Neural cell (in vitro differentiated cells): Measurements from ENCODE around the gene DPM2. TPM values are rescaled to one million over a fixed set of nuclear protein-coding genes. Genes with fewer than 3 reads are reported as not detected.

Source experiments
- H2AFZ ChIP-seq: fragments of 200-600, 300-800 bp; sonication (generic), shearing (Covaris generic); 2 replicates; pipeline ENCODE4 v1.6.0; 2014; ENCODE audit warnings: low read depth, mild to moderate bottlenecking, antibody characterized with exemption, low read length, moderate library complexity
- H3F3A ChIP-seq: fragments of 200-600 bp; shearing (Covaris generic); 2 replicates; pipeline ENCODE4 v1.6.1; 2016; ENCODE audit warnings: mild to moderate bottlenecking, moderate library complexity, mixed read lengths, antibody characterized with exemption, low read length; ENCODE audit not compliant: insufficient read depth, poor library complexity, severe bottlenecking
- H3K27ac ChIP-seq: fragments of 200-600, 300-800 bp; sonication (generic), shearing (Covaris generic); 2 replicates; pipeline ENCODE4 v1.5.1; 2014; ENCODE audit warnings: mild to moderate bottlenecking, low read length, moderate library complexity
- H3K27me3 ChIP-seq: fragments of 300-800, 200-600 bp; sonication (generic), shearing (Covaris generic); 2 replicates; pipeline ENCODE4 v1.6.0; 2014; ENCODE audit warnings: mild to moderate bottlenecking, low read depth, low read length, moderate library complexity; ENCODE audit not compliant: insufficient read depth
- H3K36me3 ChIP-seq: fragments of 300-800, 200-600 bp; sonication (generic), shearing (Covaris generic); 2 replicates; pipeline ENCODE4 v1.5.1; 2014; ENCODE audit warnings: mild to moderate bottlenecking, antibody characterized with exemption, low read length, moderate library complexity; ENCODE audit not compliant: insufficient read depth
- H3K4me2 ChIP-seq: fragments of 300-800, 200-600 bp; sonication (generic), shearing (Covaris generic); 2 replicates; pipeline ENCODE4 v1.6.0; 2014; ENCODE audit warnings: mild to moderate bottlenecking, low read length
- H3K4me3 ChIP-seq: fragments of 300-800, 200-600 bp; sonication (generic), shearing (Covaris generic); 2 replicates; pipeline ENCODE4 v1.5.1; 2014; ENCODE audit warnings: mild to moderate bottlenecking, low read length, moderate library complexity
- H3K79me2 ChIP-seq: fragments of 200-600 bp; shearing (Covaris generic); replicated peaks from 2 replicates; pipeline ENCODE4 v1.6.0; 2014; ENCODE audit warnings: mild to moderate bottlenecking, low read length, moderate library complexity; ENCODE audit not compliant: insufficient read depth
- H3K9ac ChIP-seq: fragments of 300-800, 200-600 bp; sonication (generic), shearing (Covaris generic); 2 replicates; pipeline ENCODE4 v1.6.1; 2016; ENCODE audit warnings: mild to moderate bottlenecking, low read length, mixed read lengths
- H3K9me2 ChIP-seq: fragments of 200-600 bp; shearing (Covaris generic); 2 replicates; pipeline ENCODE4 v1.6.1; 2016; ENCODE audit warnings: mild to moderate bottlenecking, low read length, mixed read lengths; ENCODE audit not compliant: insufficient read depth
- H3K9me3 ChIP-seq: fragments of 200-600, 300-800 bp; sonication (generic), shearing (Covaris generic); 2 replicates; pipeline ENCODE4 v1.6.1; 2016; ENCODE audit warnings: mild to moderate bottlenecking, mixed run types, low read length, moderate library complexity, mixed read lengths
- H4K20me1 ChIP-seq: fragments of 200-600 bp; shearing (Covaris generic); 2 replicates; pipeline ENCODE4 v1.6.1; 2016; ENCODE audit warnings: mild to moderate bottlenecking, mixed run types; ENCODE audit not compliant: insufficient read depth
- EP300 ChIP-seq: fragments of 450-650 bp; conservative IDR thresholded peaks from 2 replicates; pipeline ENCODE4 v1.6.1; 2014; ENCODE audit warnings: antibody characterized with exemption, mild to moderate bottlenecking, moderate library complexity; ENCODE audit not compliant: poor library complexity, severe bottlenecking
- EZH2 ChIP-seq: fragments of 200-600, 300-800 bp; shearing (Covaris generic), sonication (generic); IDR thresholded peaks from 2 replicates; pipeline ENCODE4 v1.6.1; 2014; ENCODE audit warnings: antibody characterized with exemption, low read length, borderline replicate concordance, mild to moderate bottlenecking; ENCODE audit not compliant: insufficient read depth, poor library complexity, severe bottlenecking
- MXI1 ChIP-seq: fragments of 450-650 bp; conservative IDR thresholded peaks from 2 replicates; pipeline ENCODE4 v1.6.1; 2014; ENCODE audit warnings: antibody characterized with exemption, mild to moderate bottlenecking; ENCODE audit not compliant: poor library complexity, severe bottlenecking
- POLR2AphosphoS5 ChIP-seq: IDR thresholded peaks from 2 replicates; pipeline ENCODE4 v1.6.1; 2012
- RAD21 ChIP-seq: fragments of 450-650 bp; conservative IDR thresholded peaks from 2 replicates; pipeline ENCODE4 v1.6.1; 2014; ENCODE audit warnings: antibody characterized with exemption, mild to moderate bottlenecking, moderate library complexity
- SMC3 ChIP-seq: fragments of 450-650 bp; conservative IDR thresholded peaks from 2 replicates; pipeline ENCODE4 v1.6.1; 2014; ENCODE audit warnings: antibody characterized with exemption, mild to moderate bottlenecking, moderate library complexity; ENCODE audit not compliant: poor library complexity
- TAF1 ChIP-seq: IDR thresholded peaks from 2 replicates; pipeline ENCODE4 v1.6.1; 2012; ENCODE audit warnings: low read depth
- polyA plus RNA-seq: library from polyadenylated mRNA; depleted of rRNA; stranded (reverse); fragments of >200 nt; gene quantifications from 2 replicates; pipeline ENCODE4 v1.2.3, GENCODE V29; 2014
- TF ChIP-seq, protein P1 (sequence below): IDR thresholded peaks from 2 replicates; pipeline ENCODE4 v1.6.1; 2012; ENCODE audit warnings: borderline replicate concordance
- TF ChIP-seq, protein P2 (sequence below): fragments of 450-650 bp; IDR thresholded peaks from 2 replicates; pipeline ENCODE4 v1.5.1; 2014; ENCODE audit warnings: antibody characterized with exemption, mild to moderate bottlenecking, moderate library complexity; ENCODE audit not compliant: poor library complexity, severe bottlenecking

Gene DPM2
- polyA plus RNA-seq, 1 donor from 2014 or later: 30.5 TPM

DNA sequence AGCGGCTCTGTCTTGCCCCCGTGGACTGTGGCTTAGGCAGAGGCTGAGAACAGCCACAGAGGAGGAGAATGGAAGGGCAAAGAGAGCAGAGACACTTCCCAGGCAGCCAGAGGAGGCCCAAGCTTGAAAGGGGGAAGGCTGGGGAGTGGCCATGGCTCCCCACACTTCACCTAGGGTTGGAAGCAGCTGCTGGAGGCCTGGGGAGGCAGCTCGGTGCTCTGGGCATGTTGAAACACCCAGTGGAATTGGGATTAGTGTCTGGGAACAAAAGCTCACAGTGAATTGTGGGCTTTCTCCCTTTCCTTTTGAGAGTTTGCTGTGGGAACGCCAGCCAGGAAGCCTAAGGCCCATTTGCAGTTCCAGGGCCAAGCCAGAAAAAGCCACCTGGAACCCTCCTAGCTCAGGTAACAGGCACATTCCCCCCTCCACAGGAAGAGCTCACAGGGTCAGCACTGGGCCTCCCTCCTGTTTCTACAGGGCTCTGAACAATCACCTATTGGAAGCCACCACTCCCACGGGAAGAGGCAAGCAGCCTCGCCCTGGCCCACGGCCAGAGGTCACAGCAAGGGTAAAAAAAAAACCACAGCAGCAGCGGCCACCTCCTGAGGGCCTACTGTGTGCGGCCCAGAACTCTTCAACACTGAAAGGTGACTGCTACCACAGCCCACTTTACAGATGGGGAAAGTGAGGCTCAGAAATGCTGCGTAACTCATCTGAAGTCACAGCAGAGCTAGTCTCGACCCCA lies 22.9 kb upstream of the DPM2 start:
- no peaks in the 10 kb centered on the region for H3K9me3 ChIP-seq
- no peak for TF ChIP-seq SMC3
- no peak for TF ChIP-seq TAF1
- no peak for TF ChIP-seq RAD21
- no peak for TF ChIP-seq POLR2AphosphoS5
- no peak for TF ChIP-seq EZH2
- TF ChIP-seq, protein P1, sequence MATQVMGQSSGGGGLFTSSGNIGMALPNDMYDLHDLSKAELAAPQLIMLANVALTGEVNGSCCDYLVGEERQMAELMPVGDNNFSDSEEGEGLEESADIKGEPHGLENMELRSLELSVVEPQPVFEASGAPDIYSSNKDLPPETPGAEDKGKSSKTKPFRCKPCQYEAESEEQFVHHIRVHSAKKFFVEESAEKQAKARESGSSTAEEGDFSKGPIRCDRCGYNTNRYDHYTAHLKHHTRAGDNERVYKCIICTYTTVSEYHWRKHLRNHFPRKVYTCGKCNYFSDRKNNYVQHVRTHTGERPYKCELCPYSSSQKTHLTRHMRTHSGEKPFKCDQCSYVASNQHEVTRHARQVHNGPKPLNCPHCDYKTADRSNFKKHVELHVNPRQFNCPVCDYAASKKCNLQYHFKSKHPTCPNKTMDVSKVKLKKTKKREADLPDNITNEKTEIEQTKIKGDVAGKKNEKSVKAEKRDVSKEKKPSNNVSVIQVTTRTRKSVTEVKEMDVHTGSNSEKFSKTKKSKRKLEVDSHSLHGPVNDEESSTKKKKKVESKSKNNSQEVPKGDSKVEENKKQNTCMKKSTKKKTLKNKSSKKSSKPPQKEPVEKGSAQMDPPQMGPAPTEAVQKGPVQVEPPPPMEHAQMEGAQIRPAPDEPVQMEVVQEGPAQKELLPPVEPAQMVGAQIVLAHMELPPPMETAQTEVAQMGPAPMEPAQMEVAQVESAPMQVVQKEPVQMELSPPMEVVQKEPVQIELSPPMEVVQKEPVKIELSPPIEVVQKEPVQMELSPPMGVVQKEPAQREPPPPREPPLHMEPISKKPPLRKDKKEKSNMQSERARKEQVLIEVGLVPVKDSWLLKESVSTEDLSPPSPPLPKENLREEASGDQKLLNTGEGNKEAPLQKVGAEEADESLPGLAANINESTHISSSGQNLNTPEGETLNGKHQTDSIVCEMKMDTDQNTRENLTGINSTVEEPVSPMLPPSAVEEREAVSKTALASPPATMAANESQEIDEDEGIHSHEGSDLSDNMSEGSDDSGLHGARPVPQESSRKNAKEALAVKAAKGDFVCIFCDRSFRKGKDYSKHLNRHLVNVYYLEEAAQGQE: no peak
- TF ChIP-seq, protein P2, sequence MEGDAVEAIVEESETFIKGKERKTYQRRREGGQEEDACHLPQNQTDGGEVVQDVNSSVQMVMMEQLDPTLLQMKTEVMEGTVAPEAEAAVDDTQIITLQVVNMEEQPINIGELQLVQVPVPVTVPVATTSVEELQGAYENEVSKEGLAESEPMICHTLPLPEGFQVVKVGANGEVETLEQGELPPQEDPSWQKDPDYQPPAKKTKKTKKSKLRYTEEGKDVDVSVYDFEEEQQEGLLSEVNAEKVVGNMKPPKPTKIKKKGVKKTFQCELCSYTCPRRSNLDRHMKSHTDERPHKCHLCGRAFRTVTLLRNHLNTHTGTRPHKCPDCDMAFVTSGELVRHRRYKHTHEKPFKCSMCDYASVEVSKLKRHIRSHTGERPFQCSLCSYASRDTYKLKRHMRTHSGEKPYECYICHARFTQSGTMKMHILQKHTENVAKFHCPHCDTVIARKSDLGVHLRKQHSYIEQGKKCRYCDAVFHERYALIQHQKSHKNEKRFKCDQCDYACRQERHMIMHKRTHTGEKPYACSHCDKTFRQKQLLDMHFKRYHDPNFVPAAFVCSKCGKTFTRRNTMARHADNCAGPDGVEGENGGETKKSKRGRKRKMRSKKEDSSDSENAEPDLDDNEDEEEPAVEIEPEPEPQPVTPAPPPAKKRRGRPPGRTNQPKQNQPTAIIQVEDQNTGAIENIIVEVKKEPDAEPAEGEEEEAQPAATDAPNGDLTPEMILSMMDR: no peak
- no peak for TF ChIP-seq EP300
- TF ChIP-seq MXI1: no peak
- no peaks in the 10 kb centered on the region for H3K36me3 ChIP-seq
- no peak overlapping the region for H3K4me3 ChIP-seq
- H3K27ac ChIP-seq: no peak overlapping the region
- H4K20me1 ChIP-seq: no peaks in the 10 kb centered on the region
- H3F3A ChIP-seq: no peaks in the 10 kb centered on the region
- H3K4me2 ChIP-seq: no peak overlapping the region
- H3K9ac ChIP-seq: no peak overlapping the region
- H3K9me2 ChIP-seq: no peaks in the 10 kb centered on the region
- H3K27me3 ChIP-seq: no peaks in the 10 kb centered on the region
- H3K79me2 ChIP-seq: peaks cover 12% of the 10 kb centered on the region
- no peak overlapping the region for H2AFZ ChIP-seq

DNA sequence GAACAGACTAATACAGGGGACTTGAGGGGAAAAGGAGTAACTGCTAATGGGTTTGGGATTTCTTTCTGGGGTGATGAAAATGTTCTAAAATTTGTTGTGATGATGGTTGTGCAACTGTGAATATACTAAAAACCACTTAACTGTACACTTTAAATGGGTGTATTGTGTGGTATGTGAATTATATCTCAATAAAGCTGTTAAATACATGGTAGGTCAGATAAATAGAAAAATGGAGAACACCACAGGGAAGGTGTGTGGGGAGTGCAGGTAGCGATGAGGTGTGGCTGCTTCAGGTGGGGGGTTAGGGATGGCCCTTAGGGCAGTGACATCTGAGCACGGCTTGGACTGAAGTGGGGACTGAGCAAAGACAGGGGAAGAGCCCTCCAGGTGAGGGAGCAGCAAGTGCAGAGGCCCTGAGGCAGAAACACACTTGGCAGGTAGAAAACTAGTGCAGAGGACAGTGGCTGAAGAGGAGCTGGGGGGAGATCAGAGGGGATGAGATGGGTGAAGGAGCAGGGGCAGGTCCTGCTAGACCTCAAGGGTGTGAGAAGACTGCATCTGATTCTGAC lies 22.3 kb upstream of the DPM2 start:
- Histone ChIP-seq H3K9me3 (no peaks in the 10 kb centered on the region), H3K79me2 (peaks cover 15% of the 10 kb centered on the region), H3F3A (no peaks in the 10 kb centered on the region), H3K9me2 (no peaks in the 10 kb centered on the region), H3K27me3 (no peaks in the 10 kb centered on the region), H3K27ac (no peak overlapping the region), H3K36me3 (no peaks in the 10 kb centered on the region), H2AFZ (no peak overlapping the region), H3K4me3 (no peak overlapping the region), H3K9ac (no peak overlapping the region), H4K20me1 (no peaks in the 10 kb centered on the region), H3K4me2 (no peak overlapping the region)
- no peak for TF ChIP-seq SMC3
- TF ChIP-seq, protein P1: no peak
- no peak for TF ChIP-seq RAD21
- TF ChIP-seq, protein P2: no peak
- TF ChIP-seq MXI1: no peak
- no peak for TF ChIP-seq POLR2AphosphoS5
- TF ChIP-seq EP300: no peak
